HG03354 (cell line): ENCODE results near the gene KLHL22.
"Not testable (repeated sequence)": the region's sequence is repeated elsewhere in the genome, so short reads cannot be mapped to it uniquely, and the experiment has no call there.

ENCODE experiments used
- ATAC-seq: cut with Tn5 transposase; IDR thresholded peaks from one replicate; pipeline ENCODE4 v1.9.1; 2021; ENCODE audit warnings: mild to moderate bottlenecking; ENCODE audit not compliant: unreplicated experiment, poor library complexity, severe bottlenecking

The KLHL22 gene

GRCh38 chr22:20392365-20392881 is 103.2 kb downstream of the KLHL22 start:
- ATAC-seq = not testable (repeated sequence)
